B cell (primary cell): ENCODE data around the gene TNIK. TPM values are rescaled to one million over a fixed set of nuclear protein-coding genes. Genes with fewer than 3 reads are reported as not detected.

ENCODE experiments used
- ATAC-seq: fragments of 200-7000 bp; cut with Tn5 transposase; one replicate; pipeline ENCODE4 v1.10.0; 2021; ENCODE audit warnings: low read depth, mild to moderate bottlenecking, moderate number of reproducible peaks, moderate library complexity
- CTCF ChIA-PET: fragments of 350-600 bp; sonication (Branson Sonifier 250); formaldehyde crosslinking; loops from one replicate; lab custom pipeline; 2021; ENCODE audit warnings: antibody characterized with exemption, inconsistent platforms; lab: Charles Lee
- POLR2A ChIA-PET: fragments of 350-600 bp; sonication (Branson Sonifier 250); formaldehyde crosslinking; loops from one replicate; lab custom pipeline; 2021; ENCODE audit warnings: antibody characterized with exemption; lab: Charles Lee
- DNase-seq: peaks from one replicate; pipeline ENCODE4 v3.0.0; 2013
- H2AFZ ChIP-seq: 2 replicates; pipeline ENCODE4 v1.6.1; 2012; ENCODE audit warnings: mild to moderate bottlenecking, low read depth, low read length; ENCODE audit not compliant: insufficient read depth, poor library complexity, severe bottlenecking
- H3K27ac ChIP-seq, 2 donors: 1 replicate in 1 of 2; 2 replicates in 1 of 2; pipeline ENCODE4 v1.5.1; 2012 to 2013; ENCODE audit warnings: low read length in 2 of 2, mild to moderate bottlenecking in 2 of 2, moderate library complexity in 1 of 2
- H3K27me3 ChIP-seq, 4 experiments: fragments of 200-600 bp in 1 of 4; sonication (generic) in 1 of 4; replicated peaks in 1 of 4; 1 replicate in 2 of 4; 2 replicates in 2 of 4; pipeline versions ENCODE4 v1.6.1 to v1.7.0; 2013 to 2016; ENCODE audit warnings: low read length in 3 of 4, mild to moderate bottlenecking in 2 of 4, mixed read lengths in 1 of 4, moderate library complexity in 1 of 4; ENCODE audit not compliant: insufficient read depth in 4 of 4, control insufficient read depth in 3 of 4; ENCODE audit errors: control extremely low read depth in 1 of 4
- H3K36me3 ChIP-seq, 2 experiments: replicated peaks in 1 of 2; 1 replicate in 1 of 2; 2 replicates in 1 of 2; pipeline versions ENCODE4 v1.6.1 to v1.7.1; 2013; ENCODE audit warnings: low read length in 1 of 2; ENCODE audit not compliant: insufficient read depth in 2 of 2, control insufficient read depth in 1 of 2; ENCODE audit errors: control extremely low read depth in 1 of 2, extremely low read depth in 1 of 2
- H3K4me1 ChIP-seq, 2 donors: fragments of 200-600 bp in 1 of 2; sonication (generic) in 1 of 2; 1 replicate in 1 of 2; 2 replicates in 1 of 2; pipeline versions ENCODE4 v1.5.1 to v1.6.1; 2013 to 2017; ENCODE audit warnings: low read length in 2 of 2; ENCODE audit not compliant: control insufficient read depth in 2 of 2, insufficient read depth in 2 of 2
- H3K4me2 ChIP-seq: replicated peaks from 2 replicates; pipeline ENCODE3; 2012; ENCODE audit warnings: mild to moderate bottlenecking, low read depth, low read length; ENCODE audit not compliant: poor library complexity, severe bottlenecking
- H3K4me3 ChIP-seq, 5 experiments: fragments of 200-600 bp in 1 of 5; sonication (generic) in 1 of 5; 1 replicate in 3 of 5; 2 replicates in 2 of 5; pipeline versions ENCODE4 v1.5.1 to v1.7.0; 2011 to 2016; ENCODE audit warnings: low read length in 4 of 5, mild to moderate bottlenecking in 4 of 5, low read depth in 2 of 5, control low read depth in 1 of 5, moderate library complexity in 1 of 5; ENCODE audit not compliant: insufficient read depth in 1 of 5; ENCODE audit errors: control extremely low read depth in 1 of 5, extremely low read depth in 1 of 5
- H3K79me2 ChIP-seq: fragments of 200-600 bp; sonication (generic); one replicate; pipeline ENCODE4 v1.6.0; 2016; ENCODE audit warnings: low read length; ENCODE audit not compliant: control insufficient read depth, insufficient read depth
- H3K9ac ChIP-seq: fragments of 200-600 bp; sonication (generic); 2 replicates; pipeline ENCODE4 v1.6.1; 2017; ENCODE audit warnings: mild to moderate bottlenecking, low read length, moderate library complexity
- H3K9me3 ChIP-seq, 3 donors: one replicate each; pipeline versions ENCODE4 v1.6.1 to v1.7.1; 2013; ENCODE audit warnings: low read length in 2 of 3; ENCODE audit not compliant: control insufficient read depth in 2 of 3, insufficient read depth in 1 of 3; ENCODE audit errors: control extremely low read depth in 1 of 3
- H4K20me1 ChIP-seq: 2 replicates; pipeline ENCODE4 v1.6.0; 2012; ENCODE audit warnings: mild to moderate bottlenecking, low read length; ENCODE audit not compliant: insufficient read depth, control insufficient read depth, poor library complexity, severe bottlenecking
- H3K27ac Mint-ChIP-seq: one replicate; pipeline ENCODE4 v1.8.0; 2021; ENCODE audit warnings: mixed read lengths
- H3K27me3 Mint-ChIP-seq: one replicate; pipeline ENCODE4 v1.8.0; 2021; ENCODE audit warnings: mixed read lengths
- H3K4me1 Mint-ChIP-seq: one replicate; pipeline ENCODE4 v1.8.0; 2021; ENCODE audit warnings: mixed read lengths
- H3K4me3 Mint-ChIP-seq: one replicate; pipeline ENCODE4 v1.8.0; 2021; ENCODE audit warnings: mixed read lengths
- H3K9me3 Mint-ChIP-seq: one replicate; pipeline ENCODE4 v1.8.0; 2022; ENCODE audit warnings: mixed read lengths; ENCODE audit not compliant: insufficient read depth
- CTCF ChIP-seq: fragments of 200-600 bp; IDR thresholded peaks from one replicate; pipeline ENCODE4 v1.8.0; 2022; ENCODE audit warnings: antibody characterized with exemption, mild to moderate bottlenecking
- EZH2 ChIP-seq: IDR thresholded peaks from 2 replicates; pipeline ENCODE4 v1.6.1; 2012; ENCODE audit warnings: borderline replicate concordance, low read depth, mild to moderate bottlenecking, moderate library complexity, low read length; ENCODE audit not compliant: insufficient read depth, poor library complexity, severe bottlenecking
- WGBS: methylation state at CpG from one replicate; pipeline ENCODE4 v1.1.5; 2013; ENCODE audit warnings: missing lambda C conversion rate; ENCODE audit not compliant: insufficient coverage; 5-methylcytosine and 5-hydroxymethylcytosine counted together
- intact Hi-C: fragments of 100-400 bp; cut with micrococcal nuclease; formaldehyde crosslinking; loops from one replicate; pipeline ENCODE4 v1.10.0; 2022
- polyA plus RNA-seq: library from polyadenylated mRNA; depleted of rRNA; stranded (reverse); fragments of >200 nt; gene quantifications from 2 replicates; pipeline ENCODE4 v1.2.3, GENCODE V29; 2012
- total RNA-seq, 2 donors: library from RNA; stranded (reverse); fragments of 120-200 nt in 1 of 2; gene quantifications; 1 replicate in 1 of 2; 2 replicates in 1 of 2; pipeline versions ENCODE4 v1.2.3 to v1.2.4, GENCODE V29; 2013 to 2022

TNIK gene
- total and polyA plus RNA-seq, 2 donors (not counting 1 experiment from before 2014, with no cell fraction given) = 0.66 to 7.7 TPM

GRCh38 chr3:171350364-171350763 is 109.8 kb downstream of the TNIK start:
- CTCF ChIA-PET = no interaction called here
- no peak overlapping the region for H3K27ac ChIP-seq
- no peaks in the 10 kb centered on the region for H3K9me3 ChIP-seq
- no peaks in the 10 kb centered on the region for H3K36me3 ChIP-seq
- ATAC-seq (no peak), DNase-seq (no peak)
- intact Hi-C loops = no loop called here
- no peaks in the 10 kb centered on the region for H3K4me1 ChIP-seq
- H3K27me3 Mint-ChIP-seq = no peaks in the 10 kb centered on the region
- H3K9me3 Mint-ChIP-seq = no peaks in the 10 kb centered on the region
- no peaks in the 10 kb centered on the region for H4K20me1 ChIP-seq
- no peak overlapping the region for H3K4me2 ChIP-seq
- H3K27ac Mint-ChIP-seq = no peak overlapping the region
- no peak overlapping the region for H3K4me3 Mint-ChIP-seq
- POLR2A ChIA-PET = no interaction called here
- H2AFZ ChIP-seq = no peak overlapping the region
- H3K27me3 ChIP-seq = no peaks in the 10 kb centered on the region
- no peak overlapping the region for H3K9ac ChIP-seq
- H3K4me1 Mint-ChIP-seq = peaks cover 8% of the 10 kb centered on the region
- H3K79me2 ChIP-seq = no peaks in the 10 kb centered on the region
- no peak overlapping the region for H3K4me3 ChIP-seq
- no peak for TF ChIP-seq CTCF
- TF ChIP-seq EZH2 = no peak

DNA sequence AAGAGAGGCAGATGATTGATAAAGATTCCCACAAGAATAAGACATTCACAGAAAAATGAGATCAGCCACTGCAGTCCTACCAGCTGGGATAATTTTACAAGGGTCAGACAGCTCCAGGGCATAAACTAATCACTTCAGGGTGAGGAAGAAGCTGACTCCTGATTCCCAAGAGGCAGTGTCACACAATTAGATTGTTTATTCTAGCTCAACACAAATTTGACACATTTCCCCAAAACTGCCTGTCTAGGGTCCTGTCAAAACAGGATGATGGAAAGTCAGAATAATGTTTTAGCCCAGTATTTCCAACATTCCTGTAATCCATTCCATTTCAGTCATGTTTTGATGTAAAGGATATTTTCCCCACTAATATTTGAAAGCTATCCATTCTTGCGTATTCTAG is 110.8 kb downstream of the TNIK start:
- Histone ChIP-seq H3K4me2 (no peak overlapping the region), H3K9me3 (no peaks in the 10 kb centered on the region), H3K27ac (no peak overlapping the region), H3K9ac (no peak overlapping the region), H2AFZ (no peak overlapping the region), H3K4me1 (no peaks in the 10 kb centered on the region), H4K20me1 (no peaks in the 10 kb centered on the region), H3K4me3 (no peak overlapping the region), H3K79me2 (no peaks in the 10 kb centered on the region), H3K27me3 (no peaks in the 10 kb centered on the region), H3K36me3 (no peaks in the 10 kb centered on the region)
- TF ChIP-seq CTCF (no peak), EZH2 (no peak)
- CTCF ChIA-PET = no interaction called here
- intact Hi-C loops = no loop called here
- peaks cover 8% of the 10 kb centered on the region for H3K4me1 Mint-ChIP-seq
- no peaks in the 10 kb centered on the region for H3K27me3 Mint-ChIP-seq
- H3K4me3 Mint-ChIP-seq = no peak overlapping the region
- no CpG with 5 or more reads among the region's 1 CpG for WGBS
- no peak overlapping the region for H3K27ac Mint-ChIP-seq
- no peaks in the 10 kb centered on the region for H3K9me3 Mint-ChIP-seq
- DNase-seq (no peak), ATAC-seq (no peak)
- POLR2A ChIA-PET = no interaction called here
